Measurements from ENCODE around the gene VN1R2. TPM values are rescaled to one million over a fixed set of nuclear protein-coding genes. Genes with fewer than 3 reads are reported as not detected.

VN1R2 gene
- polyA plus RNA-seq, 10 donors: not detected

Other genes starting within 250 kb of the VN1R2 start
- under 1 TPM in 1 of 10 donors, not detected in 9; 0.25 TPM for gene ERVV-1, start 244.4 kb upstream of the VN1R2 start, polyA plus RNA-seq (ENCODE audit: insufficient read length in 10 of 10)
- gene ERVV-2, start 213.6 kb upstream of the VN1R2 start, polyA plus RNA-seq (ENCODE audit: insufficient read length in 10 of 10): under 1 TPM in 1 of 10 donors, not detected in 9; 0.05 TPM
- gene ZNF160, start 154.9 kb upstream of the VN1R2 start, polyA plus RNA-seq (ENCODE audit: insufficient read length in 10 of 10): 10 to 100 TPM; 12.1 to 31.1 (median 18.5) TPM
- 10 to 100 TPM in 7 of 10 donors, 1 to 10 TPM in 3; 8.6 to 15.0 (median 11.5) TPM for gene ZNF415, start 125.4 kb upstream of the VN1R2 start, polyA plus RNA-seq (ENCODE audit: insufficient read length in 10 of 10)
- gene ZNF347, start 99.2 kb upstream of the VN1R2 start, polyA plus RNA-seq (ENCODE audit: insufficient read length in 10 of 10): 10 to 100 TPM in 1 of 10 donors, 1 to 10 TPM in 9; 4.3 to 10.5 (median 7.6) TPM
- 1 to 10 TPM; 2.4 to 5.2 (median 4.2) TPM for gene ZNF665, start 64.9 kb upstream of the VN1R2 start, polyA plus RNA-seq (ENCODE audit: insufficient read length in 10 of 10)
- 10 to 100 TPM; 19.7 to 36.8 (median 27.3) TPM for gene ZNF677, start 3.4 kb upstream of the VN1R2 start, polyA plus RNA-seq (ENCODE audit: insufficient read length in 10 of 10)
- not detected for gene VN1R4, start 9.4 kb downstream of the VN1R2 start, polyA plus RNA-seq (ENCODE audit: insufficient read length in 10 of 10)
- gene ZNF845, start 75.5 kb downstream of the VN1R2 start, polyA plus RNA-seq (ENCODE audit: insufficient read length in 10 of 10): 1 to 10 TPM; 4.3 to 8.0 (median 5.6) TPM
- gene ZNF525, start 107.4 kb downstream of the VN1R2 start, polyA plus RNA-seq (ENCODE audit: insufficient read length in 10 of 10): 1 to 10 TPM; 3.1 to 8.9 (median 5.3) TPM
- 10 to 100 TPM in 3 of 10 donors, 1 to 10 TPM in 7; 5.3 to 10.8 (median 9.0) TPM for gene ZNF765, start 136.9 kb downstream of the VN1R2 start, polyA plus RNA-seq (ENCODE audit: insufficient read length in 10 of 10)
- 10 to 100 TPM in 1 of 10 donors, 1 to 10 TPM in 9; 5.2 to 10.8 (median 9.0) TPM for gene ZNF761, start 173.7 kb downstream of the VN1R2 start, polyA plus RNA-seq (ENCODE audit: insufficient read length in 10 of 10)
- 1 to 10 TPM; 2.0 to 4.2 (median 2.8) TPM for gene ZNF813, start 209.4 kb downstream of the VN1R2 start, polyA plus RNA-seq (ENCODE audit: insufficient read length in 10 of 10)

Data from muscle of back (tissue), 10 donors.